HepG2 (cell line): ENCODE results near the gene SNAPIN. TPM values are rescaled to one million over a fixed set of nuclear protein-coding genes. Genes with fewer than 3 reads are reported as not detected.

Experiments used
- CBFB ChIP-seq: sonication (generic); formaldehyde crosslinking; IDR thresholded peaks from 2 replicates; pipeline ENCODE4 v1.4.0; 2020; ENCODE audit warnings: missing genetic modification reagents
- EHMT2 ChIP-seq: fragments of 200-600 bp; sonication (generic); IDR thresholded peaks from 2 replicates; pipeline ENCODE4 v1.7.0; 2017; ENCODE audit warnings: antibody characterized with exemption, low read depth, low read length, borderline replicate concordance
- GTF3A ChIP-seq: sonication (generic); formaldehyde crosslinking; conservative IDR thresholded peaks from 2 replicates; pipeline ENCODE4 v1.4.0; 2020; ENCODE audit warnings: mild to moderate bottlenecking, missing genetic modification reagents
- HMG20A ChIP-seq: IDR thresholded peaks from 2 replicates; pipeline ENCODE4 v1.6.1; 2016; ENCODE audit warnings: borderline replicate concordance
- PHB2 ChIP-seq: fragments of 450-650 bp; IDR thresholded peaks from 2 replicates; pipeline ENCODE4 v1.6.1; 2018; ENCODE audit not compliant: partially characterized antibody
- SIN3A ChIP-seq: IDR thresholded peaks from 2 replicates; pipeline ENCODE4 v1.6.1; 2011; ENCODE audit warnings: low read depth, mild to moderate bottlenecking, control low read depth, low read length, borderline replicate concordance
- TEAD3 ChIP-seq: optimal IDR thresholded peaks from 2 replicates; pipeline ENCODE3; 2016; ENCODE audit warnings: borderline replicate concordance
- ZBTB42 ChIP-seq: sonication (generic); formaldehyde crosslinking; IDR thresholded peaks from 2 replicates; pipeline ENCODE4 v1.5.0; 2020; ENCODE audit warnings: mild to moderate bottlenecking, missing genetic modification reagents
- ZNF124 ChIP-seq: sonication (generic); formaldehyde crosslinking; IDR thresholded peaks from 2 replicates; pipeline ENCODE4 v1.4.0; 2020; ENCODE audit warnings: missing genetic modification reagents
- ZNF709 ChIP-seq: sonication (generic); formaldehyde crosslinking; IDR thresholded peaks from 2 replicates; pipeline ENCODE4 v1.5.0; 2020; ENCODE audit warnings: mild to moderate bottlenecking, missing genetic modification reagents
- ZNF768 ChIP-seq: sonication (generic); formaldehyde crosslinking; IDR thresholded peaks from 2 replicates; pipeline ENCODE4 v1.4.0; 2020; ENCODE audit warnings: missing genetic modification reagents
- ZSCAN25 ChIP-seq: sonication (generic); formaldehyde crosslinking; IDR thresholded peaks from 2 replicates; pipeline ENCODE4 v1.8.0; 2022; ENCODE audit warnings: mild to moderate bottlenecking, missing genetic modification reagents
- polyA plus RNA-seq, 8 experiments: library from polyadenylated mRNA; depleted of rRNA in 3 of 8; stranded (reverse) in 7 of 8; unstranded in 1 of 8; fragments of >200 nt; fragmentation: Illumina TruSeq in 4 of 8; extraction: Trizol in 4 of 8; gene quantifications; 2 replicates each; pipeline versions ENCODE4 v1.2.1 to v1.2.3, GENCODE V29; 2011 to 2016; ENCODE audit warnings: low read depth in 4 of 8, missing spikeins in 1 of 8, mixed read lengths in 1 of 8; ENCODE audit not compliant: insufficient read depth in 1 of 8
- total RNA-seq, 5 experiments: library from RNA; depleted of rRNA; stranded (reverse); fragments of >200 nt; fragmentation: Illumina TruSeq; extraction: Trizol; gene quantifications; 2 replicates each; pipeline ENCODE4 v1.2.3, GENCODE V29; 2016; ENCODE audit warnings: low read depth in 1 of 5
- TF ChIP-seq, protein P1 (sequence below): sonication (generic); formaldehyde crosslinking; IDR thresholded peaks from 2 replicates; pipeline ENCODE4 v1.4.0; 2020; ENCODE audit warnings: missing genetic modification reagents, borderline replicate concordance
- TF ChIP-seq, protein P2 (sequence below): sonication (generic); formaldehyde crosslinking; IDR thresholded peaks from 2 replicates; pipeline ENCODE4 v1.5.1; 2020; ENCODE audit warnings: missing genetic modification reagents, mild to moderate bottlenecking, borderline replicate concordance
- TF ChIP-seq, protein P3 (sequence below): sonication (generic); formaldehyde crosslinking; IDR thresholded peaks from 2 replicates; pipeline ENCODE4 v1.9.0; 2021; ENCODE audit warnings: missing genetic modification reagents, borderline replicate concordance
- TF ChIP-seq, protein P4 (sequence below): sonication (generic); formaldehyde crosslinking; IDR thresholded peaks from 2 replicates; pipeline ENCODE4 v1.4.0; 2020; ENCODE audit warnings: mild to moderate bottlenecking, low read depth, missing genetic modification reagents
- TF ChIP-seq, protein P5 (sequence below): sonication (generic); formaldehyde crosslinking; IDR thresholded peaks from 2 replicates; pipeline ENCODE4 v1.4.0; 2020; ENCODE audit warnings: missing genetic modification reagents, borderline replicate concordance
- TF ChIP-seq, protein P6 (sequence below): sonication (generic); formaldehyde crosslinking; IDR thresholded peaks from 2 replicates; pipeline ENCODE4 v1.5.0; 2020; ENCODE audit warnings: missing genetic modification reagents

Gene SNAPIN
- total and polyA plus RNA-seq, 2 of the 13 experiments (the other 11 are each of a cell fraction or from before 2014, with no cell fraction given) = 23.9 to 25.7 TPM

DNA sequence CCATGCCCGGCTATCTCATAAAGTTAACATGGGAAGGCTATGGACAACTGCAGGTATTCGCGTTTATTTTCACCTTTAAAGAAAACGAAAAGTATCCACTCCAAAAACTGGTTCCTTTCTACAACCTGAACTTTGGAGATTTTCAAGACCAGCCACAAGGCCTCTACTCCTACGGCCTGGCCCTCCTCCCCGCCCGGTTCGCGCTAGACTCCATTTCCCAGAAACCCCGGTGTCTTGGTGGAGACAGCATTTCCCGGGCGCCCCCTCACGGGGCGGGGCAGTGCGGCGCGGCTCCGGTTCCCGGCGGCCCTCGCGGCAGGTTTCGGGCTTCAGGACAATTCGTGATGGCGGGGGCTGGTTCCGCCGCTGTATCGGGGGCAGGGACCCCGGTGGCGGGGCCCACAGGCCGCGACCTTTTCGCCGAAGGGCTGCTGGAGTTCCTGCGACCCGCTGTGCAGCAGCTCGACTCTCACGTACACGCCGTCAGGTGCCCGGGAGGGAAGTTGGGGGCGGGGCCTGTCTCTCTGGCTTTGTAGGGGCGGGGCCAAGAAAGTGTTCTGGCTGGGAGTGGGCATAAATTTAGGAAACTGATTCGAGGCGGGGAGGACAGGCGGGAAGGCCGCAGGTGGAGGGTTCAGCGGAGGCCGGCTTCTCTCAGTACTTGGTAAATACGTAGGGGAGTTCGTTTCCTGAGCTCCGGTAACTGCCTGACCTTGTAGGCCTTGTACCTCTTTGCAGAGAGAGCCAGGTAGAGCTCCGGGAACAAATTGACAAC is at the start of gene SNAPIN (continued):
- TF ChIP-seq, protein P1, sequence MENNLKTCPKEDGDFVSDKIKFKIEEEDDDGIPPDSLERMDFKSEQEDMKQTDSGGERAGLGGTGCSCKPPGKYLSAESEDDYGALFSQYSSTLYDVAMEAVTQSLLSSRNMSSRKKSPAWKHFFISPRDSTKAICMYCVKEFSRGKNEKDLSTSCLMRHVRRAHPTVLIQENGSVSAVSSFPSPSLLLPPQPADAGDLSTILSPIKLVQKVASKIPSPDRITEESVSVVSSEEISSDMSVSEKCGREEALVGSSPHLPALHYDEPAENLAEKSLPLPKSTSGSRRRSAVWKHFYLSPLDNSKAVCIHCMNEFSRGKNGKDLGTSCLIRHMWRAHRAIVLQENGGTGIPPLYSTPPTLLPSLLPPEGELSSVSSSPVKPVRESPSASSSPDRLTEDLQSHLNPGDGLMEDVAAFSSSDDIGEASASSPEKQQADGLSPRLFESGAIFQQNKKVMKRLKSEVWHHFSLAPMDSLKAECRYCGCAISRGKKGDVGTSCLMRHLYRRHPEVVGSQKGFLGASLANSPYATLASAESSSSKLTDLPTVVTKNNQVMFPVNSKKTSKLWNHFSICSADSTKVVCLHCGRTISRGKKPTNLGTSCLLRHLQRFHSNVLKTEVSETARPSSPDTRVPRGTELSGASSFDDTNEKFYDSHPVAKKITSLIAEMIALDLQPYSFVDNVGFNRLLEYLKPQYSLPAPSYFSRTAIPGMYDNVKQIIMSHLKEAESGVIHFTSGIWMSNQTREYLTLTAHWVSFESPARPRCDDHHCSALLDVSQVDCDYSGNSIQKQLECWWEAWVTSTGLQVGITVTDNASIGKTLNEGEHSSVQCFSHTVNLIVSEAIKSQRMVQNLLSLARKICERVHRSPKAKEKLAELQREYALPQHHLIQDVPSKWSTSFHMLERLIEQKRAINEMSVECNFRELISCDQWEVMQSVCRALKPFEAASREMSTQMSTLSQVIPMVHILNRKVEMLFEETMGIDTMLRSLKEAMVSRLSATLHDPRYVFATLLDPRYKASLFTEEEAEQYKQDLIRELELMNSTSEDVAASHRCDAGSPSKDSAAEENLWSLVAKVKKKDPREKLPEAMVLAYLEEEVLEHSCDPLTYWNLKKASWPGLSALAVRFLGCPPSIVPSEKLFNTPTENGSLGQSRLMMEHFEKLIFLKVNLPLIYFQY (CRISPR knock-in tag) = peak; percentile 78
- TF ChIP-seq HMG20A (CRISPR knock-in tag) = no peak
- TF ChIP-seq ZNF124 (CRISPR knock-in tag) = peak; percentile 92; the same call in 1 of the 2 replicates
- TF ChIP-seq, protein P2, sequence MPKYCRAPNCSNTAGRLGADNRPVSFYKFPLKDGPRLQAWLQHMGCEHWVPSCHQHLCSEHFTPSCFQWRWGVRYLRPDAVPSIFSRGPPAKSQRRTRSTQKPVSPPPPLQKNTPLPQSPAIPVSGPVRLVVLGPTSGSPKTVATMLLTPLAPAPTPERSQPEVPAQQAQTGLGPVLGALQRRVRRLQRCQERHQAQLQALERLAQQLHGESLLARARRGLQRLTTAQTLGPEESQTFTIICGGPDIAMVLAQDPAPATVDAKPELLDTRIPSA (CRISPR knock-in tag) = no peak
- TF ChIP-seq ZNF768 = peak; percentile 45; the same call in 1 of the 2 replicates
- TF ChIP-seq SIN3A = no peak; the same call in 1 of the 2 replicates
- no peak for TF ChIP-seq EHMT2
- TF ChIP-seq, protein P3, sequence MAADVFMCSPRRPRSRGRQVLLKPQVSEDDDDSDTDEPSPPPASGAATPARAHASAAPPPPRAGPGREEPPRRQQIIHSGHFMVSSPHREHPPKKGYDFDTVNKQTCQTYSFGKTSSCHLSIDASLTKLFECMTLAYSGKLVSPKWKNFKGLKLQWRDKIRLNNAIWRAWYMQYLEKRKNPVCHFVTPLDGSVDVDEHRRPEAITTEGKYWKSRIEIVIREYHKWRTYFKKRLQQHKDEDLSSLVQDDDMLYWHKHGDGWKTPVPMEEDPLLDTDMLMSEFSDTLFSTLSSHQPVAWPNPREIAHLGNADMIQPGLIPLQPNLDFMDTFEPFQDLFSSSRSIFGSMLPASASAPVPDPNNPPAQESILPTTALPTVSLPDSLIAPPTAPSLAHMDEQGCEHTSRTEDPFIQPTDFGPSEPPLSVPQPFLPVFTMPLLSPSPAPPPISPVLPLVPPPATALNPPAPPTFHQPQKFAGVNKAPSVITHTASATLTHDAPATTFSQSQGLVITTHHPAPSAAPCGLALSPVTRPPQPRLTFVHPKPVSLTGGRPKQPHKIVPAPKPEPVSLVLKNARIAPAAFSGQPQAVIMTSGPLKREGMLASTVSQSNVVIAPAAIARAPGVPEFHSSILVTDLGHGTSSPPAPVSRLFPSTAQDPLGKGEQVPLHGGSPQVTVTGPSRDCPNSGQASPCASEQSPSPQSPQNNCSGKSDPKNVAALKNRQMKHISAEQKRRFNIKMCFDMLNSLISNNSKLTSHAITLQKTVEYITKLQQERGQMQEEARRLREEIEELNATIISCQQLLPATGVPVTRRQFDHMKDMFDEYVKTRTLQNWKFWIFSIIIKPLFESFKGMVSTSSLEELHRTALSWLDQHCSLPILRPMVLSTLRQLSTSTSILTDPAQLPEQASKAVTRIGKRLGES (CRISPR knock-in tag) = no peak
- TF ChIP-seq ZBTB42 (CRISPR knock-in tag) = no peak
- TF ChIP-seq, protein P4, sequence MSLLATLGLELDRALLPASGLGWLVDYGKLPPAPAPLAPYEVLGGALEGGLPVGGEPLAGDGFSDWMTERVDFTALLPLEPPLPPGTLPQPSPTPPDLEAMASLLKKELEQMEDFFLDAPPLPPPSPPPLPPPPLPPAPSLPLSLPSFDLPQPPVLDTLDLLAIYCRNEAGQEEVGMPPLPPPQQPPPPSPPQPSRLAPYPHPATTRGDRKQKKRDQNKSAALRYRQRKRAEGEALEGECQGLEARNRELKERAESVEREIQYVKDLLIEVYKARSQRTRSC (CRISPR knock-in tag) = no peak
- no peak for TF ChIP-seq ZNF709 (CRISPR knock-in tag)
- TF ChIP-seq, protein P5, sequence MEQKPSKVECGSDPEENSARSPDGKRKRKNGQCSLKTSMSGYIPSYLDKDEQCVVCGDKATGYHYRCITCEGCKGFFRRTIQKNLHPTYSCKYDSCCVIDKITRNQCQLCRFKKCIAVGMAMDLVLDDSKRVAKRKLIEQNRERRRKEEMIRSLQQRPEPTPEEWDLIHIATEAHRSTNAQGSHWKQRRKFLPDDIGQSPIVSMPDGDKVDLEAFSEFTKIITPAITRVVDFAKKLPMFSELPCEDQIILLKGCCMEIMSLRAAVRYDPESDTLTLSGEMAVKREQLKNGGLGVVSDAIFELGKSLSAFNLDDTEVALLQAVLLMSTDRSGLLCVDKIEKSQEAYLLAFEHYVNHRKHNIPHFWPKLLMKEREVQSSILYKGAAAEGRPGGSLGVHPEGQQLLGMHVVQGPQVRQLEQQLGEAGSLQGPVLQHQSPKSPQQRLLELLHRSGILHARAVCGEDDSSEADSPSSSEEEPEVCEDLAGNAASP (CRISPR knock-in tag) = no peak
- no peak for TF ChIP-seq PHB2
- no peak for TF ChIP-seq GTF3A (CRISPR knock-in tag)
- TF ChIP-seq ZSCAN25 (CRISPR knock-in tag) = no peak
- TF ChIP-seq, protein P6, sequence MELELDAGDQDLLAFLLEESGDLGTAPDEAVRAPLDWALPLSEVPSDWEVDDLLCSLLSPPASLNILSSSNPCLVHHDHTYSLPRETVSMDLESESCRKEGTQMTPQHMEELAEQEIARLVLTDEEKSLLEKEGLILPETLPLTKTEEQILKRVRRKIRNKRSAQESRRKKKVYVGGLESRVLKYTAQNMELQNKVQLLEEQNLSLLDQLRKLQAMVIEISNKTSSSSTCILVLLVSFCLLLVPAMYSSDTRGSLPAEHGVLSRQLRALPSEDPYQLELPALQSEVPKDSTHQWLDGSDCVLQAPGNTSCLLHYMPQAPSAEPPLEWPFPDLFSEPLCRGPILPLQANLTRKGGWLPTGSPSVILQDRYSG = no peak
- TF ChIP-seq CBFB (CRISPR knock-in tag) = 0 out of 2 replicates have a peak, but pooled peaks have one; percentile 22
- peak; percentile 50 for TF ChIP-seq TEAD3 (CRISPR knock-in tag)
